OCI-LY7 (cell line): ENCODE results near the gene VCL. TPM values are rescaled to one million over a fixed set of nuclear protein-coding genes. Genes with fewer than 3 reads are reported as not detected.

ENCODE experiments used
- BruUV-seq: library from RNA; stranded (reverse); fragments of 400-500 nt; replicated peaks from 2 replicates; lab custom pipeline; 2021; lab: Mats Ljungman, UMichigan
- CTCF ChIA-PET: fragments of 300-600 bp; sonication (Branson Sonifier 250); formaldehyde crosslinking; loops from one replicate; lab custom pipeline; 2022; ENCODE audit warnings: antibody characterized with exemption; ENCODE audit not compliant: unreplicated experiment; lab: Charles Lee
- POLR2A ChIA-PET: fragments of 300-600 bp; sonication (Branson Sonifier 250); formaldehyde crosslinking; loops from one replicate; lab custom pipeline; 2022; ENCODE audit warnings: antibody characterized with exemption; lab: Charles Lee
- DNase-seq: peaks from one replicate; pipeline ENCODE4 v3.0.0-alpha.2; 2015; ENCODE audit warnings: low spot score
- H2AFZ ChIP-seq: fragments of 200-600 bp; sonication (generic), shearing (Covaris generic); 2 replicates; pipeline ENCODE4 v1.6.1; 2014; ENCODE audit warnings: mild to moderate bottlenecking, antibody characterized with exemption, low read length, moderate library complexity
- H3K27ac ChIP-seq: fragments of 200-600 bp; sonication (generic); 2 replicates; pipeline ENCODE4 v1.5.1; 2014; ENCODE audit warnings: mixed run types, low read depth, mild to moderate bottlenecking, moderate library complexity, low read length, inconsistent platforms; ENCODE audit not compliant: poor library complexity, severe bottlenecking
- H3K36me3 ChIP-seq: fragments of 200-600 bp; sonication (generic); 2 replicates; pipeline ENCODE4 v1.6.1; 2014; ENCODE audit warnings: mild to moderate bottlenecking, antibody characterized with exemption, low read length, moderate library complexity, mixed read lengths; ENCODE audit not compliant: insufficient read depth
- H3K4me1 ChIP-seq: fragments of 200-600 bp; sonication (generic); 2 replicates; pipeline ENCODE4 v1.5.1; 2014; ENCODE audit warnings: mild to moderate bottlenecking, low read length; ENCODE audit not compliant: insufficient read depth, poor library complexity, severe bottlenecking
- H3K4me2 ChIP-seq: fragments of 200-600 bp; sonication (generic); 2 replicates; pipeline ENCODE4 v1.6.1; 2014; ENCODE audit warnings: mild to moderate bottlenecking, low read length
- H3K4me3 ChIP-seq: fragments of 200-600 bp; sonication (generic); 2 replicates; pipeline ENCODE4 v1.5.1; 2014; ENCODE audit warnings: mild to moderate bottlenecking, low read depth, low read length; ENCODE audit not compliant: poor library complexity, severe bottlenecking
- H3K79me2 ChIP-seq: fragments of 200-600 bp; sonication (generic); 2 replicates; pipeline ENCODE4 v1.6.1; 2016; ENCODE audit warnings: low read depth, mild to moderate bottlenecking, low read length, moderate library complexity, mixed read lengths; ENCODE audit not compliant: insufficient read depth
- H3K9me2 ChIP-seq: fragments of 200-600 bp; sonication (generic); 2 replicates; pipeline ENCODE4 v1.6.1; 2016; ENCODE audit warnings: mild to moderate bottlenecking, low read length, mixed read lengths; ENCODE audit not compliant: insufficient read depth
- H3K9me3 ChIP-seq: fragments of 200-600 bp; sonication (generic); 2 replicates; pipeline ENCODE4 v1.6.1; 2014; ENCODE audit warnings: mild to moderate bottlenecking, mixed run types, low read length, mixed read lengths
- H4K20me1 ChIP-seq: fragments of 200-600 bp; sonication (generic); 2 replicates; pipeline ENCODE4 v1.6.1; 2014; ENCODE audit warnings: mild to moderate bottlenecking, antibody characterized with exemption, low read length, moderate library complexity, mixed read lengths; ENCODE audit not compliant: insufficient read depth
- EZH2phosphoT487 ChIP-seq: fragments of 200-600 bp; sonication (generic); IDR thresholded peaks from 2 replicates; pipeline ENCODE4 v1.6.1; 2018; ENCODE audit warnings: low read depth, borderline replicate concordance, mild to moderate bottlenecking, mixed run types, antibody characterized with exemption, low read length, moderate library complexity, mixed read lengths
- intact Hi-C: fragments of 100-400 bp; cut with micrococcal nuclease; formaldehyde crosslinking; loops from one replicate; pipeline ENCODE4 v1.10.0; 2022; ENCODE audit not compliant: unreplicated experiment
- total RNA-seq, 2 experiments: library from RNA; depleted of rRNA in 1 of 2; stranded (reverse); fragments of >200 nt in 1 of 2; shearing (Covaris generic) in 1 of 2; gene quantifications; 2 replicates each; pipeline ENCODE4 v1.2.3, GENCODE V29; 2014 to 2022
- TF ChIP-seq, protein P1 (sequence below): fragments of 200-600 bp; sonication (generic); conservative IDR thresholded peaks from 2 replicates; pipeline ENCODE4 v1.5.1; 2014; ENCODE audit warnings: mild to moderate bottlenecking, antibody characterized with exemption, low read length, moderate library complexity, mixed read lengths

Gene VCL
- total RNA-seq, 2 experiments from 2014 or later: 19.1 to 55.5 TPM

- no peaks in the 10 kb centered on the region for H4K20me1 ChIP-seq
- CTCF ChIA-PET: interaction anchor here (0.6 kb wide), 1 partner anchor 230 kb away, joined by 4 read pairs; no protein-coding TSS in a partner anchor
Measured at GRCh38 chr10:74109452-74109851, 111.5 kb downstream of the VCL start.

GRCh38 chr10:74110120-74110519 is 112.2 kb downstream of the VCL start:
- H3K4me1 ChIP-seq: no peaks in the 10 kb centered on the region
- H3K9me2 ChIP-seq: no peaks in the 10 kb centered on the region
- H3K4me2 ChIP-seq: no peak overlapping the region
- no peak overlapping the region for H3K27ac ChIP-seq
- H3K36me3 ChIP-seq: peaks cover 96% of the 10 kb centered on the region
- no TSS peak for BruUV-seq
- DNase-seq: no peak
- ChIA-PET CTCF (interaction anchor here (0.6 kb wide), 1 partner anchor 230 kb away, joined by 4 read pairs; no protein-coding TSS in a partner anchor), POLR2A (interaction anchor here (1.0 to 1.4 kb wide), 2 partner anchors 16 to 124 kb away, joined by 3 read pairs; no protein-coding TSS in a partner anchor)
- no peaks in the 10 kb centered on the region for H3K79me2 ChIP-seq
- intact Hi-C loops: no loop called here
- H4K20me1 ChIP-seq: no peaks in the 10 kb centered on the region
- no peak overlapping the region for H2AFZ ChIP-seq
- H3K9me3 ChIP-seq: no peaks in the 10 kb centered on the region
- TF ChIP-seq, protein P1, sequence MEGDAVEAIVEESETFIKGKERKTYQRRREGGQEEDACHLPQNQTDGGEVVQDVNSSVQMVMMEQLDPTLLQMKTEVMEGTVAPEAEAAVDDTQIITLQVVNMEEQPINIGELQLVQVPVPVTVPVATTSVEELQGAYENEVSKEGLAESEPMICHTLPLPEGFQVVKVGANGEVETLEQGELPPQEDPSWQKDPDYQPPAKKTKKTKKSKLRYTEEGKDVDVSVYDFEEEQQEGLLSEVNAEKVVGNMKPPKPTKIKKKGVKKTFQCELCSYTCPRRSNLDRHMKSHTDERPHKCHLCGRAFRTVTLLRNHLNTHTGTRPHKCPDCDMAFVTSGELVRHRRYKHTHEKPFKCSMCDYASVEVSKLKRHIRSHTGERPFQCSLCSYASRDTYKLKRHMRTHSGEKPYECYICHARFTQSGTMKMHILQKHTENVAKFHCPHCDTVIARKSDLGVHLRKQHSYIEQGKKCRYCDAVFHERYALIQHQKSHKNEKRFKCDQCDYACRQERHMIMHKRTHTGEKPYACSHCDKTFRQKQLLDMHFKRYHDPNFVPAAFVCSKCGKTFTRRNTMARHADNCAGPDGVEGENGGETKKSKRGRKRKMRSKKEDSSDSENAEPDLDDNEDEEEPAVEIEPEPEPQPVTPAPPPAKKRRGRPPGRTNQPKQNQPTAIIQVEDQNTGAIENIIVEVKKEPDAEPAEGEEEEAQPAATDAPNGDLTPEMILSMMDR: no peak
- no peak for TF ChIP-seq EZH2phosphoT487
- H3K4me3 ChIP-seq: no peak overlapping the region

More at GRCh38 chr10:74109452-74109851, 111.5 kb downstream of the VCL start:
- no peaks in the 10 kb centered on the region for H3K9me3 ChIP-seq
- H3K79me2 ChIP-seq: no peaks in the 10 kb centered on the region
- no TSS peak for BruUV-seq
- no peak for DNase-seq
- H3K4me3 ChIP-seq: no peak overlapping the region
- TF ChIP-seq, protein P1: no peak
- no peak for TF ChIP-seq EZH2phosphoT487
- H3K4me1 ChIP-seq: no peaks in the 10 kb centered on the region
- H2AFZ ChIP-seq: no peak overlapping the region
- intact Hi-C loops: no loop called here
- H3K4me2 ChIP-seq: no peak overlapping the region
- no peak overlapping the region for H3K27ac ChIP-seq
- peaks cover 96% of the 10 kb centered on the region for H3K36me3 ChIP-seq
- POLR2A ChIA-PET: interaction anchor here (0.6 to 1.4 kb wide), 7 partner anchors 9 to 275 kb away, joined by 3 to 5 read pairs (median 3); no protein-coding TSS in a partner anchor
- H3K9me2 ChIP-seq: no peaks in the 10 kb centered on the region

- intact Hi-C loops: no loop called here
- CTCF ChIA-PET: no interaction called here
Measured at GRCh38 chr10:74111799-74112198, 113.9 kb downstream of the VCL start.

More at GRCh38 chr10:74111799-74112198, 113.9 kb downstream of the VCL start:
- H3K79me2 ChIP-seq: no peaks in the 10 kb centered on the region
- H3K4me1 ChIP-seq: no peaks in the 10 kb centered on the region
- POLR2A ChIA-PET: no interaction called here
- H3K4me2 ChIP-seq: no peak overlapping the region
- peaks cover 95% of the 10 kb centered on the region for H3K36me3 ChIP-seq
- no peaks in the 10 kb centered on the region for H3K9me3 ChIP-seq
- no peaks in the 10 kb centered on the region for H3K9me2 ChIP-seq
- no TSS peak for BruUV-seq
- H3K27ac ChIP-seq: no peak overlapping the region
- DNase-seq: no peak
- H2AFZ ChIP-seq: no peak overlapping the region
- no peak overlapping the region for H3K4me3 ChIP-seq
- TF ChIP-seq EZH2phosphoT487: no peak
- TF ChIP-seq, protein P1: no peak
- H4K20me1 ChIP-seq: no peaks in the 10 kb centered on the region
